GM10266 (cell line): Measurements from ENCODE around the gene KRTAP24-1.

Source experiments
- DNase-seq: peaks from one replicate; pipeline ENCODE4 v3.0.0; 2012; ENCODE audit errors: extremely low spot score
- CTCF ChIP-seq: IDR thresholded peaks from 2 replicates; pipeline ENCODE4 v1.5.1; 2012; ENCODE audit warnings: mild to moderate bottlenecking, low read depth; ENCODE audit not compliant: control insufficient read depth, insufficient read depth; ENCODE audit errors: missing control alignments

The KRTAP24-1 gene

GRCh38 chr21:30289215-30289614, 6.5 kb upstream of the KRTAP24-1 start, which contains the start of gene KRTAP25-1:
KRTAP25-1 (minus strand) TSS chr21:30289514; CDS start chr21:30289490, 24 bp downstream.
- no peak for DNase-seq
- TF ChIP-seq CTCF: no peak

- TF ChIP-seq CTCF: no peak
- DNase-seq: no peak
Observed at GRCh38 chr21:30271611-30272010, 11.1 kb downstream of the KRTAP24-1 start.

GRCh38 chr21:30271156-30271555, 11.6 kb downstream of the KRTAP24-1 start:
- TF ChIP-seq CTCF: no peak
- DNase-seq: no peak

GRCh38 chr21:30269803-30270530, 12.8 kb downstream of the KRTAP24-1 start:
- TF ChIP-seq CTCF: no peak
- DNase-seq: no peak

- no peak for DNase-seq
- no peak for TF ChIP-seq CTCF
Observed at GRCh38 chr21:30268608-30269197, 14.0 kb downstream of the KRTAP24-1 start.

- DNase-seq: no peak
Observed at GRCh38 chr21:30257773-30258172, 25.0 kb downstream of the KRTAP24-1 start.

More at GRCh38 chr21:30257773-30258172, 25.0 kb downstream of the KRTAP24-1 start:
- TF ChIP-seq CTCF: no peak
